ENCODE results near the gene SLF1. TPM values are rescaled to one million over a fixed set of nuclear protein-coding genes. Genes with fewer than 3 reads are reported as not detected.

SLF1 gene
- polyA plus RNA-seq, 3 donors, result 1.1 to 2.7 (median 2.0) TPM

DNA sequence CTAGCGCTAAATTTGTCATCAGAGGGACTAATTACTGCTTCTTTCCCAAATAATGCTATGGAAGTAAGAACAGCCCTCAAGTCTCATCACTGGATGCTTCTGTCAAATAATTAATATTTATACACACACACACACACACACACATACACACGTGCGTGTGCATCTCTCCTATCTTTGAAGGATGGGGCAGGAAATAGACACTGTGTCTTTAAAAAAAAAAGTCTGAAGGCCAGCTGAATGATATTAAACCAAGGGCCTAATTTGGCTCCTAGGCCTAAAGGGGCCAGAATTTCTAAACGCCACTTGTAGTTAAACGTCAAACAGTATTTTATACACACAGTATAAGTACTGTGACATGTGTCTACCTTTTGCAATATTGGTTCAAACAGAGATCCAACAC lies 3.3 kb downstream of the SLF1 start:
- Histone ChIP-seq H4K20me1 (ENCODE audit: insufficient read depth, low read length) (no peaks in the 10 kb centered on the region), H3K27me3 (ENCODE audit: control insufficient read depth in 2 of 2, insufficient read depth in 2 of 2, low read length in 2 of 2) (no peaks in the 10 kb centered on the region), H2AFZ (ENCODE audit: insufficient read depth, low read depth, low read length, poor library complexity, severe bottlenecking) (no peak overlapping the region), H3K9ac (ENCODE audit: insufficient read depth, low read length, poor library complexity, severe bottlenecking) (no peak overlapping the region), H3K4me3 (replicated peaks in 1 of 3; ENCODE audit: low read depth in 2 of 3, low read length in 3 of 3) (no peak overlapping the region), H3K4me1 (ENCODE audit: control insufficient read depth in 1 of 2, insufficient read depth in 2 of 2, low read length in 2 of 2) (peaks cover 17 to 21% of the 10 kb centered on the region in 2 donors), H3K9me3 (replicated peaks in 1 of 2; ENCODE audit: control insufficient read depth in 1 of 2, insufficient read depth in 1 of 2, low read length in 2 of 2) (no peaks in the 10 kb centered on the region), H3K27ac (ENCODE audit: low read depth in 1 of 2, low read length in 2 of 2) (no peak overlapping the region), H3K79me2 (ENCODE audit: insufficient read depth, low read length) (peaks cover 64% of the 10 kb centered on the region), H3K4me2 (replicated peaks; ENCODE audit: extremely low read depth, low read length, poor library complexity, severe bottlenecking) (no peak overlapping the region), H3K36me3 (replicated peaks in 1 of 2; ENCODE audit: control insufficient read depth in 1 of 2, insufficient read depth in 2 of 2, low read length in 2 of 2) (no peaks in the 10 kb centered on the region)
- intact Hi-C loops (cut with micrococcal nuclease), result no loop called here
- Mint-ChIP-seq H3K27me3 (ENCODE audit: low read depth in 3 of 3) (no peaks in the 10 kb centered on the region), H3K4me3 (no peak overlapping the region), H3K27ac (no peak overlapping the region), H3K4me1 (peaks cover 20% of the 10 kb centered on the region), H3K36me3 (no peaks in the 10 kb centered on the region), H3K9me3 (peaks cover 0 to 3% (median 0%) of the 10 kb centered on the region in 7 donors)
- TF ChIP-seq, protein P1, sequence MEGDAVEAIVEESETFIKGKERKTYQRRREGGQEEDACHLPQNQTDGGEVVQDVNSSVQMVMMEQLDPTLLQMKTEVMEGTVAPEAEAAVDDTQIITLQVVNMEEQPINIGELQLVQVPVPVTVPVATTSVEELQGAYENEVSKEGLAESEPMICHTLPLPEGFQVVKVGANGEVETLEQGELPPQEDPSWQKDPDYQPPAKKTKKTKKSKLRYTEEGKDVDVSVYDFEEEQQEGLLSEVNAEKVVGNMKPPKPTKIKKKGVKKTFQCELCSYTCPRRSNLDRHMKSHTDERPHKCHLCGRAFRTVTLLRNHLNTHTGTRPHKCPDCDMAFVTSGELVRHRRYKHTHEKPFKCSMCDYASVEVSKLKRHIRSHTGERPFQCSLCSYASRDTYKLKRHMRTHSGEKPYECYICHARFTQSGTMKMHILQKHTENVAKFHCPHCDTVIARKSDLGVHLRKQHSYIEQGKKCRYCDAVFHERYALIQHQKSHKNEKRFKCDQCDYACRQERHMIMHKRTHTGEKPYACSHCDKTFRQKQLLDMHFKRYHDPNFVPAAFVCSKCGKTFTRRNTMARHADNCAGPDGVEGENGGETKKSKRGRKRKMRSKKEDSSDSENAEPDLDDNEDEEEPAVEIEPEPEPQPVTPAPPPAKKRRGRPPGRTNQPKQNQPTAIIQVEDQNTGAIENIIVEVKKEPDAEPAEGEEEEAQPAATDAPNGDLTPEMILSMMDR (IDR thresholded peaks at IDR 0.05), result no peak
- no CpG with 5 or more reads among the region's 5 CpGs for WGBS (ENCODE audit: insufficient coverage)
- no peak for DNase-seq

DNA sequence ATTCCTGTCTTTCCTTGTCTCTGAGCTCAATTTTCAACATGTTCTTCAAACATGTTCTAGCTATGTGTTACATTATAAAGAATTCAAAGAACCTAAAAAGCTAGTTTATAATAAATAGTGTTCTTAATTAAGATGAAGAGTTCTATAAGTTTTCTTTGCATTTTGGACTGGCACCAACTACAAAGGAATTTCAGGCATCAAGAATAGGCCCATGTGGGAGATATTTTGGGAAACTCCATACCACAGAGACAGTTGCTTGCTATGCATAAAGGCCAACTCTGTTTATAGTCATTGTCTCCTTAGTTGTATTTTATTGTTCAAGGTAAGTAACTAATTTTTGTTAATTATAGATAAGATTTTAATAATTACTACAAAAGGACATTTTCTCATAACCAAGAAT lies 4.5 kb downstream of the SLF1 start:
- H3K79me2 ChIP-seq (ENCODE audit: insufficient read depth, low read length), result peaks cover 63% of the 10 kb centered on the region
- Mint-ChIP-seq H3K4me1 (peaks cover 10% of the 10 kb centered on the region), H3K4me3 (no peak overlapping the region)

More for the DNA sequence above, 4.5 kb downstream of the SLF1 start:
- Histone ChIP-seq H2AFZ (ENCODE audit: insufficient read depth, low read depth, low read length, poor library complexity, severe bottlenecking) (no peak overlapping the region), H3K9ac (ENCODE audit: insufficient read depth, low read length, poor library complexity, severe bottlenecking) (no peak overlapping the region), H3K4me2 (replicated peaks; ENCODE audit: extremely low read depth, low read length, poor library complexity, severe bottlenecking) (no peak overlapping the region), H3K36me3 (replicated peaks in 1 of 2; ENCODE audit: control insufficient read depth in 1 of 2, insufficient read depth in 2 of 2, low read length in 2 of 2) (no peaks in the 10 kb centered on the region), H3K4me1 (ENCODE audit: control insufficient read depth in 1 of 2, insufficient read depth in 2 of 2, low read length in 2 of 2) (peaks cover 10 to 13% of the 10 kb centered on the region in 2 donors), H3K27me3 (ENCODE audit: control insufficient read depth in 2 of 2, insufficient read depth in 2 of 2, low read length in 2 of 2) (no peaks in the 10 kb centered on the region), H3K27ac (ENCODE audit: low read depth in 1 of 2, low read length in 2 of 2) (no peak overlapping the region), H3K4me3 (replicated peaks in 1 of 3; ENCODE audit: low read depth in 2 of 3, low read length in 3 of 3) (no peak overlapping the region), H3K9me3 (replicated peaks in 1 of 2; ENCODE audit: control insufficient read depth in 1 of 2, insufficient read depth in 1 of 2, low read length in 2 of 2) (no peaks in the 10 kb centered on the region), H4K20me1 (ENCODE audit: insufficient read depth, low read length) (no peaks in the 10 kb centered on the region)
- DNase-seq, result no peak
- intact Hi-C loops (cut with micrococcal nuclease), result no loop called here
- H3K27ac Mint-ChIP-seq, result no peak overlapping the region
- no peaks in the 10 kb centered on the region for H3K36me3 Mint-ChIP-seq
- H3K27me3 Mint-ChIP-seq (ENCODE audit: low read depth in 3 of 3), result no peaks in the 10 kb centered on the region
- TF ChIP-seq, protein P1 (IDR thresholded peaks at IDR 0.05), result no peak
- H3K9me3 Mint-ChIP-seq, result peaks cover 0 to 3% (median 0%) of the 10 kb centered on the region in 7 donors
